D721Med (cell line): ENCODE measurements around the gene KRT32.

Source experiments
- DNase-seq: peaks from one replicate; pipeline ENCODE4 v3.0.0; 2011; ENCODE audit warnings: low spot score; ENCODE audit not compliant: insufficient read length
- FAIRE-seq: peaks from 2 replicates; lab custom pipeline; 2011; peaks lifted over from hg19 to GRCh38; lab: Jason Lieb, UNC
- TF ChIP-seq, protein P1 (sequence below): IDR thresholded peaks from 2 replicates; pipeline ENCODE4 v1.5.1; 2012; ENCODE audit warnings: mild to moderate bottlenecking, control low read depth; ENCODE audit not compliant: insufficient read depth; ENCODE audit errors: missing control alignments

The KRT32 gene

DNA sequence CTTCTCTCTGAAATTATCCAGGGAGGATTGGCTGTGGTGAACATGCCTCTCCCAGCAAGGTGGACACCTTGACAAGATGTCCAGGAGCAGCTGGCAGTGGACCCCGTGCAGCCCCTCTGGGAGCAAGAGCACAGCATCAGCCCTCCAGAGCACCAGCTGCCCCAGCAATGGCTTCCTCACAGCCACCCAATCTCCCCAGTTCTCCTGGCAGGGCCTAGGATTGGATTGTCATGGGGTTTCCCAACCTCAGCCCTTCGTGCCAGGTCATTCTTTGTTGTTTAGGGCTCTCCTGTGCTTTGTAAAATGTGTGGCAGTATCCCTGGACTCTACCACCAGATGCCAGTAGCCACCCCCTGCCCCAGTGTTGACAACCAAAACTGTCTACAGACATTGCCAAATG lies 24.3 kb upstream of the KRT32 start:
- DNase-seq (no peak), FAIRE-seq (no peak)
- TF ChIP-seq, protein P1, sequence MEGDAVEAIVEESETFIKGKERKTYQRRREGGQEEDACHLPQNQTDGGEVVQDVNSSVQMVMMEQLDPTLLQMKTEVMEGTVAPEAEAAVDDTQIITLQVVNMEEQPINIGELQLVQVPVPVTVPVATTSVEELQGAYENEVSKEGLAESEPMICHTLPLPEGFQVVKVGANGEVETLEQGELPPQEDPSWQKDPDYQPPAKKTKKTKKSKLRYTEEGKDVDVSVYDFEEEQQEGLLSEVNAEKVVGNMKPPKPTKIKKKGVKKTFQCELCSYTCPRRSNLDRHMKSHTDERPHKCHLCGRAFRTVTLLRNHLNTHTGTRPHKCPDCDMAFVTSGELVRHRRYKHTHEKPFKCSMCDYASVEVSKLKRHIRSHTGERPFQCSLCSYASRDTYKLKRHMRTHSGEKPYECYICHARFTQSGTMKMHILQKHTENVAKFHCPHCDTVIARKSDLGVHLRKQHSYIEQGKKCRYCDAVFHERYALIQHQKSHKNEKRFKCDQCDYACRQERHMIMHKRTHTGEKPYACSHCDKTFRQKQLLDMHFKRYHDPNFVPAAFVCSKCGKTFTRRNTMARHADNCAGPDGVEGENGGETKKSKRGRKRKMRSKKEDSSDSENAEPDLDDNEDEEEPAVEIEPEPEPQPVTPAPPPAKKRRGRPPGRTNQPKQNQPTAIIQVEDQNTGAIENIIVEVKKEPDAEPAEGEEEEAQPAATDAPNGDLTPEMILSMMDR: no peak

DNA sequence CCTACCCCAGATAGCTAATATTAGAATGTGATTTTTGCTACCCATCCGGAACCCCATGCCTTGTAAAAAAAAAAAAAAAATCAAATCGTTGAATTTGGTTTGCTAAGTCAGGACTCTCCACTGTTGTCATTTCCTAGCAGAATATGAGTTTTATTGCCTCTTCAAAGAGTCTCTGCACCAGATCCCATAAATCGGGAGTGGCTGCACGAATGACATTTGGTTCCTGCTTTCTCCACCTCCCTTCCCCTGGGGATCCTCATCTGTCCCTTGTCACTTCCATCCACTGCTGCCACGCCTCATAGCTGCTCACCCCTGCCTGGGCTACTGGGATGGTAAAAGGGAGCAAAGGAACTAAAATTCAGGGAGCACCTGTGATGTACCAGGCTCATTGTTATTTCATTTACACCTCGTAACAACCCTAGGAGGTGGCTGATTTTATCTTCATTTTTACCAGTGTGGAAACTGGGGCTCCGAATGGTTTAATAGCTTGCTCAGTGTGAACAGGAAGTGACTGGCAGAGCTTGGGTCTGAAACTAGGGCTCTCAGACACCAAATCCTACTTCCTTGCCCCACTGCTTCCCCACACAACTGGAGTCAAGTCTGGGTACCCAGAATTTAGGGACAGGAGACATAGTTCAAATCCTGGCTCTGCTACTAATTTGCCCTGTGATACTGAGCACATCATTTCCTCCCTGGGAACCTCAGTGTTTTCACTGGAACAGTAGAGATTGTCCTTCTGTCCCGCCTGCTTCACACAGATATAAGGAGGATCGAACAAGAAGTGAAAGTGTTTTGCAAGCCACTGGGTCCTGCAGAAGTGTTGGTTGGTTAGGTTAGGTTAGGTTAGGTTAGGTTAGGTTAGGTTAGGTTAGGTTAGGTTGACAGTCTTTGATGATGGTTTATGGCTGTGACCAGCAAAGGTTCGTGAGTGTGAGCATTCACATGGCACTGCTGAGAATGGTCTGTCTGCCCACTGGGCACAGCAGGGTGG lies 23.1 kb upstream of the KRT32 start:
- TF ChIP-seq, protein P1: no peak
- no peak for DNase-seq
- no peak for FAIRE-seq

DNA sequence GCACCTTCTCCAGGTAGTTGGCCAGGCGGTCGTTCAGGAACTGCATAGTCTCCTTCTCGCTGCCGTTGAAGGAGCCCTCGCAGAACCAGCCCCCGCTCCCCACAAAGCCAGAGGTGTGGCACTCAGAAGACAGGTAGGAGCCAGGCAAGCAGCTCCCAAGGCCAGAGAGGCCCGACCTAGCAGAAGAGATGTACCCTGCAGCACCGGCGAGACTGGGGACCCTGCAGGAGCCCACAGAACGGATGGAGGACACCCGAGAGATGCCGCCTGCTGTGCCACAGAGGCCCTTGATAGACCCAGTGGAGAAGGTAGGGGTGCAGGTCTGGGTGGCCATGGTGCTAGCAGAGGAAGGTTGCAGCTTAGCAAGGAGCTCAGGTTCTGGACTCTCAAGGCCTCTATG lies 22.3 kb upstream of the KRT32 start, which contains the start of gene KRT36:
Gene KRT36, minus strand, starts transcription at position 380 of the 400 bp plus-strand sequence. Its CDS starts 46 bp downstream, at position 334.
- DNase-seq (no peak), FAIRE-seq (no peak)
- TF ChIP-seq, protein P1: no peak

DNA sequence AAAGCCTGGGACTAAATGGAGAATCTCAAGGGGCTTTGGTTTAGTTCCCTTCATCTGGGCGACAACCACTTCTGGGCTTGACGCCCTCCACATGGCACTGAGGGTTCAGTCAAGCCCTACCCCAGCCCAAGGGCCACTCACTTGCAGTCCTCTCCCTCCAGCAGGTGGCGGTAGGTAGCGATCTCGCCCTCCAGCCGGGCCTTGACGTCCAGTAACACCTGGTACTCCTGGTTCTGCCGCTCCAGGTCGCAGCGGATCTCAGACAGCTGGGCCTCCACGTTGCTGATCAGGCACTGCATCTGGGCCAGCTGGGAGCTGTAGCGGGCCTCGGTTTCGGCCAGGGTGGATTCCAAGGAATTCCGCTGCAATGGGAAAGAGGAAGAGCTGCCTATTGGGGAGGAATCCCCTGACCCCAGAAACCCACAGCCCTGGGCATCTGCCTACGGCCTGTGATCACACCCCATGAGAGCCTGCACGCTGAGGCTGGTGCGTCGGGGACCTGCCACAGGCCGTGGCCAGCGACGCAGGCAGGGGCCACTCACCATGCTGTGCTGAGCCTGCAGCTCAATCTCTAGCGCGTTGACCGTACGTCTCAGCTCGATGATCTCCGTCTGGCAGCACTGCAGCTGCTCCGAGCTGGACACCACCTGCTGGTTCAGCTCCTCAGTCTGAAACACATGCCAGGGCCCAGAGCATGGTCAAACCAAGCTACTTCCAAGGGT lies 19.8 kb upstream of the KRT32 start:
- DNase-seq: no peak
- no peak for FAIRE-seq
- TF ChIP-seq, protein P1: peak; percentile 41

DNA sequence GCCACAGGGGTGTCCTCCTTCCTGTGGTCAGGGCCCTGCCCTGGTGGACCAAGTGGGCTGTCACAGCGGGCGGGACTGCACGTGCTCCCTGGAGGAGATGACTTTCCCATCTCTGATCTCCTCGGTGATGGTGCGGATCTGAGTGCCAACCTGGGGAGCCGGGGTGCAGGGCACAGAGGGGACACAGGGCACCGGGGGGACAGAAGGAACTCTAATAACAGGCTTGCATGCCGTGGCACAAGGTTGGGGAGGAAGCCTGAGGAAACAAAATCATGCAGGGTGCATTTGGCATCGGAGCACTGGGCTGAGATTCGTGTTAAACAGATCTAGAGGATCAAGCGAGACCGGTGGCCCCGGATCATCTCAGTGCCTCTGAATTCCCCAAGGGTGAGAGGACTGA lies 19.1 kb upstream of the KRT32 start:
- no peak for DNase-seq
- no peak for FAIRE-seq
- TF ChIP-seq, protein P1: no peak

DNA sequence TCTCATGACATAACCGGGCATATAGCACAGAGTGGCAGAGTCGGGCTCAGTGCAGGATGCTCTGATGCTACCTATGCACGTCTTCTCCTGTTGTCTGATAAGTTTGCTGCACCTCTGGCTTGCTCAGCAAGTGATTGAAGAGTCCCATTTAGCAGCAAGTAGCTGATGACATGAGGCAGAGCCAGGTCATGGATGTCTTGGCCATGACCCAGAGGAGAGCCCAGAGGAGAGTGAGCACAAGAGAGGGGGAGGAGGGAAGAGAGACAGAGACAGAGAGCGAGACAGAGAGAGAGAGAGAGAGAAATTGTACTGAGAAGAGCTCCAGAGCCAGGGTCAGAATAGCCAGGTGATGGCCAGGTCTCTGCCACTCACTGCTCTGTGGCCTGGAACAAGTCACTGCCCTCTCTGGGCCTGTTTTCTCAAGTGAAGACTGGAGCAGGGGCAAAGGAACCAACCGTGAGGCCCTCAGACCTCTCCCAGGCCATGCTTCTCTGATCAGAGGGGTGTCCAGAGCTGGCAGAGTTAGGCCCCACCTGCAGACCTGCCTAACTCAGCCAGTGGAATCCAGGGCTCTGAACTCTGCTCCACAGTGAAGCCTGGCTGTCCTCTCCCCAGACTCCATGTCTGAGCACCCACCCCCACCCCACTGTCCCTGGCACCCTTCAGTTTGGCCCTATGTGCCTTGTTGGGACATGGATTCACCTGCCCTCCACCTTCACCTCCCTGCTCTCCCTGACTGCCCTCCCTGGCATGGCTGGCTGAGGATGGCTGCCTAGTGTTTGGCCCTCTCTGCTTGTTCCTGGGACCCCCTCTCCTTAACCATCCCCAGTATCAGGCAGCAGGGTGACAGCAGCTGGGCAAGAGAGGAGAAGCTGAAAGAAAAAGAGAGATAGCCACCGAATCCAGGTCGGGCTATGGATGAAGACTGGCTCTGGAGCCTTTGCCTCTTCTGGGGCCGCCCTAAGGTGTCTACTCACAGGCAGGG lies 18.0 kb upstream of the KRT32 start:
- FAIRE-seq: no peak
- TF ChIP-seq, protein P1: no peak
- no peak for DNase-seq
